Stimulated activated CD4-positive, alpha-beta T cell treated with anti-CD3 and anti-CD28 coated beads, Interleukin-12 subunit alpha, Interleukin-12 subunit beta, amount 100 ng/mL, for 4 hours (primary cell): ENCODE data around the gene THSD4.

Experiments used
- DNase-seq: peaks from one replicate; pipeline ENCODE4 v3.0.0-alpha.2; 2020

The THSD4 gene

GRCh38 chr15:71747128-71748083 lies 632.1 kb downstream of the THSD4 start:
- no peak for DNase-seq

- no peak for DNase-seq
Observed at GRCh38 chr15:71748293-71748718, 633.0 kb downstream of the THSD4 start.

- DNase-seq, result no peak
Observed at GRCh38 chr15:71749500-71749899, 634.2 kb downstream of the THSD4 start.

GRCh38 chr15:71752128-71752527 lies 636.9 kb downstream of the THSD4 start:
- no peak for DNase-seq

- DNase-seq, result no peak
Observed at GRCh38 chr15:71752604-71753289, 637.5 kb downstream of the THSD4 start.

GRCh38 chr15:71753346-71753745 lies 638.1 kb downstream of the THSD4 start:
- no peak for DNase-seq

- DNase-seq, result no peak
Observed at GRCh38 chr15:71754660-71755059, 639.4 kb downstream of the THSD4 start.

- DNase-seq, result no peak
Observed at GRCh38 chr15:71755092-71755970, 640.1 kb downstream of the THSD4 start.

- no peak for DNase-seq
Observed at GRCh38 chr15:71756599-71757352, 641.5 kb downstream of the THSD4 start.

GRCh38 chr15:71757741-71758530 lies 642.7 kb downstream of the THSD4 start:
- no peak for DNase-seq

- no peak for DNase-seq
Observed at GRCh38 chr15:71758711-71759110, 643.4 kb downstream of the THSD4 start.

- DNase-seq, result no peak
Observed at GRCh38 chr15:71760852-71761251, 645.6 kb downstream of the THSD4 start.

- DNase-seq, result no peak
Observed at GRCh38 chr15:71761649-71762048, 646.4 kb downstream of the THSD4 start.

- no peak for DNase-seq
Observed at GRCh38 chr15:71768184-71768583, 652.9 kb downstream of the THSD4 start.

GRCh38 chr15:71773206-71773859 lies 658.1 kb downstream of the THSD4 start:
- DNase-seq, result no peak

- DNase-seq, result no peak
Observed at GRCh38 chr15:71775856-71776255, 660.6 kb downstream of the THSD4 start.

GRCh38 chr15:71776304-71776703 lies 661.0 kb downstream of the THSD4 start:
- DNase-seq, result no peak

GRCh38 chr15:71777216-71777943 lies 662.1 kb downstream of the THSD4 start:
- DNase-seq, result no peak

- DNase-seq, result no peak
Observed at GRCh38 chr15:71779073-71779797, 664.0 kb downstream of the THSD4 start.
